K562 (cell line): Measurements from ENCODE around the gene C8A.

Experiments used
- ARHGAP35 ChIP-seq: fragments of 450-650 bp; IDR thresholded peaks from 2 replicates; pipeline ENCODE4 v1.6.1; 2018; ENCODE audit not compliant: partially characterized antibody
- BACH1 ChIP-seq: fragments of 200-800 bp; sonication (Bioruptor generic); IDR thresholded peaks from 2 replicates; pipeline ENCODE4 v1.6.1; 2016; ENCODE audit warnings: missing genetic modification characterization, missing compliant biosample characterization
- CTCF ChIP-seq, 3 experiments: IDR thresholded peaks in 2 of 3; conservative IDR thresholded peaks in 1 of 3; 2 replicates each; pipeline ENCODE4 v1.5.1; 2011 to 2012; ENCODE audit warnings: low read length in 3 of 3, mild to moderate bottlenecking in 3 of 3, control low read depth in 2 of 3, improper control_type of control experiment in 1 of 3, inconsistent platforms in 1 of 3, low read depth in 1 of 3, mixed read lengths in 1 of 3, moderate library complexity in 1 of 3; ENCODE audit not compliant: insufficient read depth in 2 of 3
- ELF1 ChIP-seq: fragments of 200-800 bp; sonication (Bioruptor generic); IDR thresholded peaks from 2 replicates; pipeline ENCODE4 v1.6.1; 2016; ENCODE audit warnings: missing genetic modification characterization, missing compliant biosample characterization
- JUN ChIP-seq, 2 experiments: sonication (generic) in 1 of 2; formaldehyde crosslinking in 1 of 2; IDR thresholded peaks; 2 replicates each; pipeline versions ENCODE4 v1.6.1 to v1.8.0; 2012 to 2022; ENCODE audit warnings: borderline replicate concordance in 2 of 2, mild to moderate bottlenecking in 2 of 2, improper control_type of control experiment in 1 of 2, low read depth in 1 of 2, low read length in 1 of 2, missing genetic modification reagents in 1 of 2
- MAFK ChIP-seq: IDR thresholded peaks from 2 replicates; pipeline ENCODE4 v1.6.1; 2011; ENCODE audit warnings: low read length, improper control_type of control experiment
- MCM7 ChIP-seq, 2 experiments: fragments of 450-650 bp; IDR thresholded peaks; 2 replicates each; pipeline ENCODE4 v1.6.1; 2016 to 2018
- PHF8 ChIP-seq: fragments of 200-600 bp; sonication (generic); IDR thresholded peaks from 2 replicates; pipeline ENCODE4 v1.6.1; 2012; ENCODE audit warnings: mixed run types, mild to moderate bottlenecking, inconsistent platforms, low read length, moderate library complexity, borderline replicate concordance
- TAF1 ChIP-seq: IDR thresholded peaks from 2 replicates; pipeline ENCODE4 v1.6.1; 2011; ENCODE audit warnings: mild to moderate bottlenecking, low read length, moderate library complexity; ENCODE audit not compliant: insufficient read depth, control insufficient read depth, severe bottlenecking; ENCODE audit errors: extremely low read depth
- ZFX ChIP-seq: sonication (generic); formaldehyde crosslinking; IDR thresholded peaks from 2 replicates; pipeline ENCODE4 v1.8.0; 2022; ENCODE audit warnings: mild to moderate bottlenecking, missing genetic modification reagents, moderate library complexity
- ZNF707 ChIP-seq: fragments of 250-450 bp; sonication (Bioruptor Pico); conservative IDR thresholded peaks from 2 replicates; pipeline ENCODE4 v1.8.0; 2022; ENCODE audit warnings: inconsistent platforms, mild to moderate bottlenecking, moderate library complexity

DNA sequence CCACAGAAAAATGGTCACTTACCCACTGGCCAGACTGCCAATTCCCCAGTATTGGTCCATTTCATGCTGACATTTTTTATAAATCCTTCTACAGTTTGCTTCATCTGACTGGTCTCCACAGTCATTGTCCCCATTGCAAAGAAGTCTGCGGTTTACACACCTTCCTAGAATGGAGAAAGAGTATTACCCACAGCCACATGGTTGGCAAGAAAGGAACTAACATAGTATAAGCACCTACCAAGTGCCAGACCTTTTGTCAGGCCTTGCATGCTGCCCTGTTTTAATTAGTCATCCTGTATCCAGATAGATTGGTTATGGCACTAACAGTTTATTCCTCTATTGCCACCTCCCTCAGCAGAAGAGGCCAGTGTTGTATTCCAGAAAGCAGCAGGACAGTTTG lies 100.1 kb downstream of the C8A start:
- TF ChIP-seq ZFX (CRISPR knock-in tag) (no peak), JUN (IDR thresholded peaks at IDR 0.05; ENCODE audit: borderline replicate concordance, low read depth, low read length) (no peak), JUN (CRISPR knock-in tag; IDR thresholded peaks at IDR 0.05; ENCODE audit: borderline replicate concordance) (no peak), BACH1 (tag) (no peak), TAF1 (no peak), MAFK (no peak), ELF1 (tag) (no peak), ZNF707 (CRISPR knock-in tag) (no peak), ARHGAP35 (no peak), CTCF (IDR thresholded peaks at IDR 0.05 in 2 of 3, conservative IDR thresholded peaks at IDR 0.05 in 1 of 3; ENCODE audit: insufficient read depth in 2 of 3, low read depth in 1 of 3, low read length in 3 of 3) (no peak), MCM7 (IDR thresholded peaks at IDR 0.05) (no peak), PHF8 (no peak)
